Panc1 (cell line): ENCODE data around the gene ZNF92.

Experiments used
- TCF7L2 ChIP-seq: IDR thresholded peaks from 2 replicates; pipeline ENCODE4 v1.6.1; 2011; ENCODE audit warnings: mild to moderate bottlenecking, low read depth, low read length, inconsistent platforms
- TF ChIP-seq, protein P1 (sequence below): fragments of 450-650 bp; IDR thresholded peaks from 2 replicates; pipeline ENCODE4 v1.5.1; 2017; ENCODE audit warnings: mild to moderate bottlenecking
- TF ChIP-seq, protein P2 (sequence below), 2 experiments: IDR thresholded peaks; 2 replicates each; pipeline ENCODE4 v1.6.1; 2011 to 2012; ENCODE audit warnings: low read depth in 2 of 2, control low read depth in 1 of 2, low read length in 1 of 2, mild to moderate bottlenecking in 1 of 2, moderate library complexity in 1 of 2; ENCODE audit not compliant: insufficient read depth in 1 of 2

DNA sequence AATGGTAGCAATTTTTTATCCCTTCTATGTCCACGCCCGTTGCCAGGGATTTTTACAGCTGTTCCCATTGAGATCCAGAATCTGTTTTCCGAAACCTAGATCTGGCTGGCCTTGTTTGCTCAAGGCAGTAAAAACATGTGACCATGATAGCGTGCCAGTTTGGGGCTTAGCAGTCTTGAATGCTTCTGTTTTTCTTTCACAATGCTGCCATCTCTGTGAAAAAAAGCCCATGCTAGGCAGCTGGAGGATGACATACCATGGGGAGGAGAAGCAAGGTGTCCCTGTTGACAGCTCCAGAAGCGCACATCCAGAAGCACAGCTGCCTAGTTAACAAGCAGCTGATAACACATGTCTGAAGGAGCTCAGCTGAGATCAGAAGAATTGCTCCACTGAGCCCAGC lies 2.2 kb upstream of the ZNF92 start:
- TF ChIP-seq, protein P1, sequence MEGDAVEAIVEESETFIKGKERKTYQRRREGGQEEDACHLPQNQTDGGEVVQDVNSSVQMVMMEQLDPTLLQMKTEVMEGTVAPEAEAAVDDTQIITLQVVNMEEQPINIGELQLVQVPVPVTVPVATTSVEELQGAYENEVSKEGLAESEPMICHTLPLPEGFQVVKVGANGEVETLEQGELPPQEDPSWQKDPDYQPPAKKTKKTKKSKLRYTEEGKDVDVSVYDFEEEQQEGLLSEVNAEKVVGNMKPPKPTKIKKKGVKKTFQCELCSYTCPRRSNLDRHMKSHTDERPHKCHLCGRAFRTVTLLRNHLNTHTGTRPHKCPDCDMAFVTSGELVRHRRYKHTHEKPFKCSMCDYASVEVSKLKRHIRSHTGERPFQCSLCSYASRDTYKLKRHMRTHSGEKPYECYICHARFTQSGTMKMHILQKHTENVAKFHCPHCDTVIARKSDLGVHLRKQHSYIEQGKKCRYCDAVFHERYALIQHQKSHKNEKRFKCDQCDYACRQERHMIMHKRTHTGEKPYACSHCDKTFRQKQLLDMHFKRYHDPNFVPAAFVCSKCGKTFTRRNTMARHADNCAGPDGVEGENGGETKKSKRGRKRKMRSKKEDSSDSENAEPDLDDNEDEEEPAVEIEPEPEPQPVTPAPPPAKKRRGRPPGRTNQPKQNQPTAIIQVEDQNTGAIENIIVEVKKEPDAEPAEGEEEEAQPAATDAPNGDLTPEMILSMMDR = no peak
- TF ChIP-seq, protein P2, sequence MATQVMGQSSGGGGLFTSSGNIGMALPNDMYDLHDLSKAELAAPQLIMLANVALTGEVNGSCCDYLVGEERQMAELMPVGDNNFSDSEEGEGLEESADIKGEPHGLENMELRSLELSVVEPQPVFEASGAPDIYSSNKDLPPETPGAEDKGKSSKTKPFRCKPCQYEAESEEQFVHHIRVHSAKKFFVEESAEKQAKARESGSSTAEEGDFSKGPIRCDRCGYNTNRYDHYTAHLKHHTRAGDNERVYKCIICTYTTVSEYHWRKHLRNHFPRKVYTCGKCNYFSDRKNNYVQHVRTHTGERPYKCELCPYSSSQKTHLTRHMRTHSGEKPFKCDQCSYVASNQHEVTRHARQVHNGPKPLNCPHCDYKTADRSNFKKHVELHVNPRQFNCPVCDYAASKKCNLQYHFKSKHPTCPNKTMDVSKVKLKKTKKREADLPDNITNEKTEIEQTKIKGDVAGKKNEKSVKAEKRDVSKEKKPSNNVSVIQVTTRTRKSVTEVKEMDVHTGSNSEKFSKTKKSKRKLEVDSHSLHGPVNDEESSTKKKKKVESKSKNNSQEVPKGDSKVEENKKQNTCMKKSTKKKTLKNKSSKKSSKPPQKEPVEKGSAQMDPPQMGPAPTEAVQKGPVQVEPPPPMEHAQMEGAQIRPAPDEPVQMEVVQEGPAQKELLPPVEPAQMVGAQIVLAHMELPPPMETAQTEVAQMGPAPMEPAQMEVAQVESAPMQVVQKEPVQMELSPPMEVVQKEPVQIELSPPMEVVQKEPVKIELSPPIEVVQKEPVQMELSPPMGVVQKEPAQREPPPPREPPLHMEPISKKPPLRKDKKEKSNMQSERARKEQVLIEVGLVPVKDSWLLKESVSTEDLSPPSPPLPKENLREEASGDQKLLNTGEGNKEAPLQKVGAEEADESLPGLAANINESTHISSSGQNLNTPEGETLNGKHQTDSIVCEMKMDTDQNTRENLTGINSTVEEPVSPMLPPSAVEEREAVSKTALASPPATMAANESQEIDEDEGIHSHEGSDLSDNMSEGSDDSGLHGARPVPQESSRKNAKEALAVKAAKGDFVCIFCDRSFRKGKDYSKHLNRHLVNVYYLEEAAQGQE (IDR thresholded peaks at IDR 0.05; ENCODE audit: insufficient read depth in 1 of 2, low read depth in 2 of 2, low read length in 1 of 2) = no peak
- TF ChIP-seq TCF7L2 = no peak
